ENCODE results near the gene GGCX. TPM values are rescaled to one million over a fixed set of nuclear protein-coding genes. Genes with fewer than 3 reads are reported as not detected.
"Not testable (repeated sequence)": the region's sequence is repeated elsewhere in the genome, so short reads cannot be mapped to it uniquely, and the experiment has no call there.

GGCX gene
- total RNA-seq, 1 donor from 2014 or later: 26.5 TPM

DNA sequence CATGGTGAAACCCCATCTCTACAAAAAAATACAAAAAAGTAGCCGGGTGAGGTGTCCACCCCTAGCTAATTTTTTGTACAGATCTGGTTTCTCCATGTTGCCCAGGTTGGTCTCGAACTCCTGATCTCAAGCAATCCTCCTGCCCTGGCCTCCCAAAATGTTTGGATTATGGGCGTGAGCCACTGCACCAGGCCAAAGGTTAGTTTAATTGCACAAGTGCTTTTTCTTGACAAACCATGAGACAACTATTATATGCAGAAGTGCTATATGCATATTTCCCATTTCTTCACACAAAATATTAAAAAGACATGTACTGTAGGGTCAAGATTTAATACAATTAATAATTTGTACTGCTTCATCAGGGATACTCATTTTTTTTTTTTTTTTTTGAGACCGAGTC, 5.0 kb upstream of the GGCX start:
- ATAC-seq: no peak

DNA sequence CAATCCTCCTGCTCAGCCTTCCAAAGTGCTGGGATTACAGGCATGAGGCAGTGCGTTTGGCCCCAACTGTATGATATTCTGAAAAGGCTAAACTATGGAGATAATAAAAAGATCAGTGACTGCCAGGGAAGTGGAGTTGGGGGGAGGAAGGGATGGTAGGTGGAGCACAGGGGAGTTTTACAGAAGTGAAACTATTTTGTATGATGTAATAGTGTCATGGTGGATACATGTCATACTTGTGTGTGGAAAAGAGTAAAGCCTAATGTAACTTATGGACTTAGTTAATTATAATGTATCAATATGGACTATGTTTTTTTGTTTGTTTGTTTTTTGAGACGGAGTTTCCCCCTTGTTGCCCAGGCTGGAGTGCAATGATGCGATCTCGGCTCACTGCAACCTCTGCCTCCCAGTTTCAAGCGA, 2.9 kb upstream of the GGCX start:
- ATAC-seq: no peak

DNA sequence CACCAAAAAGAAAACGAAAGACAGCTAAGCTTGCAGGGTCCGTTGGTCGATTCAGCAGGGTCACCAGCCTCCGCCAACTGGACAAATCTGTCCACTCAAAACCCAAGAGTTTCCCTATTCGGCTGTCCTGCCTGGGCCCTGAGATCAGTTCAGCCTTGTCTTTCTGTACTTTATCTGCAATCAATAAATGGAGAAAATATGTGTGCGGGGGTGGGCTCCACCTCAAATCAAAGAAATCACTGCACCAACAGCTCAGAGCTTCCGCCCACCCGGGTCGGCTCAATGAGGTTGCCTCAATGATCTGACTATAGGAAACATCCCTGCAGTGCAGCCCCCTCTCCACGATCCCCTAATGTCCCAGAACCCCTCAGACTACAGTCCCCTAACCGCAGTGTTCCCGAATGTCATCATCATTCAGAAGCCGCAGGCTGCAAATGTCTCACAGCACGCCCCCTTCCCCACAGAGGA, 447 bp downstream of the GGCX start:
- no peak for ATAC-seq

DNA sequence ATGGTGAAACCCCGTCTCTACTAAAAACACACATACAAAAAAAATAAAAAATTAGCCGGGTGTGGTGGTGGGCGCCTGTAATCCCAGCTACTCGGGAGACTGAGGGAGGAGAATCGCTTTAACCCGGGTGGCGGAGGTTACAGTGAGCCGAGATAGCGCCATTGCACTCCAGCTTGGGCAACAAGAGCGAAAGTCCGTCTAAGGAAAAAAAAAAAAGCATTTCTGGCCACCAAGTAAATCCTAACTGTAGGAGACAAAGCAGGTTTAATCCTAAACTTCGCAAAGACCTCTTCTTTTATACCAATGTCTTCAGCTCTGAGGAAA, 928 bp downstream of the GGCX start:
- ATAC-seq: not testable (repeated sequence)

DNA sequence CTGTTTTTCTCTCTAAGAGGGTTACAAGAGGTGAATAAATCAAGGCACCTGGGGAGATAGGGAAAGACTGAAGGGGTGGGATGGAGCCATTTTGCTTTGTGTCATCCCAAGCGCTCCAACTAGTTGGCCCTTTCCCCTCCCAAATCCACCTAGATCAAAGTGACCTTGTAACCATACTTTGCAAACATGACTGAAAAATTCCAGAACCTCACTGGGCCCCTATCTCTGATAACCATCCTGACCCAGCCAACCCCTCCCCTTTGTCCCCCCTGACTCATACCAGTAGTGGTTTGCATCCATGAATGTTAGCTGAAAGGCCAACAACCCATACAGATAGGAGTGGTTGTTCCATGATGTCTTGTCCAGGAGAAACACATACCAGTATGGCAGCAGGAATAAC, 3.1 kb downstream of the GGCX start:
- no peak for ATAC-seq

DNA sequence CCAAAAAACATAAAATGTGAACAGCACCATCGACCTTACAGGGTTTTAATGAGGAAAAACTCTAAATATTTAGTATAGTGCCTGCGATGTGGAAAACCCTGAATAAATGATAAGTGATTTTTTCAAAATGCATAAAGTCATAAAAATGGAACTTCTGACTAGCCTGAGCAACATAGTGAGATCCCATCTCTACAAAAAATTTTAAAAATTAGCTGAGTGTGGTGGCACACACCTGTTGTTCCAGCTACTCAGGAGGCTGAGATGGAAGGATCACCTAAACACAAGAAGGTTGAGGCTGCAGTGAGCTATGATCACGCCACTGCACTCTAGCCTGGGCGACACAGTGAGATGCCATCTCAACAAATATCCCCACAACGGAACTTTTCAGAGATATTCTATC, 4.2 kb downstream of the GGCX start:
- no peak for ATAC-seq

DNA sequence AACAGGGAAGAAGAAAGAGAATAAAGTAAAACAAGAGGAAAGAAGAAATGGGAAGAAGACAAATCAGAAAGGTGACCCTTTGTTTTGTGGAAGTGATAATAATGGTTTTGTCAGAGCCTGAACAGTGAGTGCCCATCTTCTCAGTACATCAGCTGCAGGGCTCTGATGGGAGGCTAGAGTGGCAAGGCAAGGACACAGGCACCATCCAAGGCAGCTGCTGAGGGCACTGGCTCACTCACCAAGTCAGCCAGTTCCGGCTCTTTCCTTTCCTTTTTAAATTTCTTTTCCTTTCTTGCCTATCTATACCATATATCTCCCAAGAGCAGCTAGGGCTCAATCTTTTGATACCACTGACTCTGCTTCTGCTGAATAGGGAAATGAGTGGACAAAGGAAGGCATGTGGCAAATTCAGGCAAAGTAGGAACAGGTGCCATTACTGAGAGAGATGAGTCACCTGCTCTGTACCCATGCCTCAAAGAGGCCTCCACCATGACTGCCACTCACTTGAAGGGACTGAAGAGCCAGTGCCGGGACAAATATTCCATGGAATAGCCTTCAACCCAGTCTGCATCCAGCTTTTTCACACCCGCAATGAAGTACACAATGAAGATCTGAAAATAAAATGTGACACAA, 6.2 kb downstream of the GGCX start:
- no peak for ATAC-seq

DNA sequence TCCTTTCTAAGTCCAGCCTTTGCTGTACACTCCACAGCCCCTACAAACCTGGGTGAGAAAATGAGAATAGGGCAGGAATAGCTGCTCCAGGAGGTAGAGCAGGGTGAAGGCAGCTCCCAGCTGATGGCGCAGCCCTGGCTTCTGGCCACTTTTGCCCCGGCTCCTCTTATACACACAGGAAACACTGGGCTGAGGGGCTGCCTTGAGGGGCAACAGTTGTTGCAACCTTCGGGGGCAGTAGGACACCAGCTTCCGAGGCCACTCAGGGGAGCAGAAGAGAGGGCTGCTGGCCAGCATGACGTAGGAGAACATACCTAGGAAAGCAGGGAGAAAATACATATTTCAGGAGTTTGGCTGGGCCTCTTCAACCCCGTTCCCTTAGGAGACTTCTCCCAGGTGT, 8.1 kb downstream of the GGCX start:
- ATAC-seq: no peak

DNA sequence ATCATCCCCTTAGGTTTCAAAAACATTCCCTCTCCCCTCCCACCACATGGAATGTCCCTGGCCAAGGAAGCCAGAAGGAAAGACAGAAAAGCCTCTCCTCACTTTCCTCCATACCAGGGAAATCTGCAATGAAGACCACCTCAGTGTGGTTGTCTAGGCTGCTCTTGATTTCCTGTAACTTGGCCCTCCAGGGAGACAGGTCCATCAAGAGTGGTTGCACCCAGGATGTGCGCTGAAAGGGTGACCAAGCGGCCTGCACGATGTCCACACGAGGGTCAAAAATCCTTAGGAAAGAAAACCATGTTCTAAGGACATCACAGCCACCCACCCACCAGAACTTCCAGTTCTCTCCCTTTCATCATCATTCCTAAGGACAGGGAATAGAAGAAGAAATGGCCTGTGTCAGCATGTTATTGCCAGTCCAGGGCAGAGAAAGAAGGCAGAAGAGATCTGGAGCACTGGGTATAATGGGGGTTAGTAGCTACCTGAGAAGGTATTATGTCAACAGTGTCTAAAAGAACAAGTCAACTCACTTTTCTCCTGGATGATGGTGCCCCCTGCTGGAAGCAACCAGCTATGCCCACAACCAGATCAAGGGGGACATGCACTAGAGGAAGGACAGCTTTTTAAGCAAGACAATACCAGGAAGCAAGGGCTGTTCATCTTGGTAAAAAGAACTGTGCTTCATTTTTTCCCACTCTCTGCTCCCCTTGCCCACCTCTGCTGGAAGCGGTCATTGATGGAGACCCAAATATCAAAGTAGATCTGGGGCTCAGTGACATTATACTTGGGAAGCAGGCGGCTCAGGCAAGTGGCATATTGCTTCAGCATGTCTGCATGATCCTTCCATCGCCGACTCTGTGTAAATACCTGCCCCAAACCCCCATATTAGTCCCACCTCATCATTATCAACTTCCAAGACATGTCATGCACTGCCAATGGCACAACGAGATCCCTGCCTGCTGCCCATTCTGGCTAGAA, 9.3 kb downstream of the GGCX start:
- ATAC-seq: peak; percentile 79

DNA sequence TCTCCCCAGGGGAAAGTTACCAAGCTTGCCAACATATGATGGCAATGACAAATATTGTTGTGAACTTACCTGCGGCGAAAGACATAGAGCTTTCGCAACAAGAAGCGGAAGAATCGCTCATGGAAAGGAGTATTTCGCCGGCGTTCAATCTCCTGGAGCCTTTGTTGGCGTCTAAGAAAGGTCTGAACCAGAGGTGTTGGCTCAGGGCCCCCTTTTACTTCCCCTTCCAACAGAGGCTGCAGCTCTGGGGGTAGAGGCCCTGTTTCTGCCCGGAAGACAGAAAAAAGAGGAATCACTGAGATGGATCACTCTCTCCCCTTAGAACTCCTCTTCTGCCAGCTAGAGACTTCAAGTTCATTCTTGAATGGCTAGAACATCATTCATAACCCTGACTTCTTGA, 10.8 kb downstream of the GGCX start:
- no peak for ATAC-seq

DNA sequence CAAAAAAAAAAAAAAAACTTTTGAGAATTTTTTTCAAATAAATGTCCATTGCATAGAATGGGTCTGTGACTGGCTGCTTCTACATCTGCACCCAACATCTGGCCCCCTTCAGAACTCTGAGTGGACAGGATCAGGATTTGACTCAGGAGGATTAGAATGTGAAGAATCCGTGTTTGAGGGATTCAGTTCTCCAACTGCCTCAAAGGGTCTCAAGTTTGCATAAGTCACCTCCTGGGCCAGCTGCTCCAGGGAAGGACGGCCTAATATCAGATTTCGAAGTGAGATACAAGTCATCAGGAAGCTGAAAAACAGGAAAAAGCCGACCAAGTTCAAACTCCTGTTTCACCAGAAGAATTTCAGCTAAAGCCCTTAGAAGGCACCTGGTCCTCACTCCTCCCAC, 11.5 kb downstream of the GGCX start:
- no peak for ATAC-seq

DNA sequence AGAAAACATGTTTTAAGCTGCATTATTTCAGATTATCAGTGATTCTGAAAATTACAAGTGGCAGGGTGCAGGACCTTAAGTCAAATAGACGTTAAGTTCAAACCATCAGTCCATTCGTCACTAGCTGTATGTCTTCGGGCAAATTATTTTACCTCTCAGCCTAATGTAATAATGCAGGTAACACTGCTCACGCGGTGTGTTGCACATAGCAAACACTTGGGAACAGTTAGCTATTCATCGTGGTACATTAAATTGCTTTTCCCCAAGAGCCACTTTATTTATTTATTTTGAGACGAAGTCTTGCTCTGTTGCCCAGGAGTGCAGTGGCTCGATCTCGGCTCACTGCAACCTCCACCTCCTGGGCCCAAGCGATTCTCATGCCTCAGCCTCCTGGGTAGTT, 12.2 kb downstream of the GGCX start:
- ATAC-seq: no peak

DNA sequence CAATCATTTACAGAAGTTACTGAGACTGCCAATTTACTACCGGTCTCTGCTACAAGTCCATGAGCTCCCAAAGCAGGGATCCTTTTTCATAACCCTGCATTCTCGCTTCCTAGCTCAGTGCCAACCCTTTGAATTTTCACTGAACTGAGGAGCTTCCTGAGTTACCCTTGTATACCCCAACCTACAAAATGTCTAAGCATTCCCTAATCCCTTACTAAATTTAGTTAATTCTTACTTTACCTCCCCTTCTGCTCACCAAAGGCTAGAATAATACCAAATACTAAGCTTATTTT, 12.7 kb downstream of the GGCX start:
- no peak for ATAC-seq

DNA sequence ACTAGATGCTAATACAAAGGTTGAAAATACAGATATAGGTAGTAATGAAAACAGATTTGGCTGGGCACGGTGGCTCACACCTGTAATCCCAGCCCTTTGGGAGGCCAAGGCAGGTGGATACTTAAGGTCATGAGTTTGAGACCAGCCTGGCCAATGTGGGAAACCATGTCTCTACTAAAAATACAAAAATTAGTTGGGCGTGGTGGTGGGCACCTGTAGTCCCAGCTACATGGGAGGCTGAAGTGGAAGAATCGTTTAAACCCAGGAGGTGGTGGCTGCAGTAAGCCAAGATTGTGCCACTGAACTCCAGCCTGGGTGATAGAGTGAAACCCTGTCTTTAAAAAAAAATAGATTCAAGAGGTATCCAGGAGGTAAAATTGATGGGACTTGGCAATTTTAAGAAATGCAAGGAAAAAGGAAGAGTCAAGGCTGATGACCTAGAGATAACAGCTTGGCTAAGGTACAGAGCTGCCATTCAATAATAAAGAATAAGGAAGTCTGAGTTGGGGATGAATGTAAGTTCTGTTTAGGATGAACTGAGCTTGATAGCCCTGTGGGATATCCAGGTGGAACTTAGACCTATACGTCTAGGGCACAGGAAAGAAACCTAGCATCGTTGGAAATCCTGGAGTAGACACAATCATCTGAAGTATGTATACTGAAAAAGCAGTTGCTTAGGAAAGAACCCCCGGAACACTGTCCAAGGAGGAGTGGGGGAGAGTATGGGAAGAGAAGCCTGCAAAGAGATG, 13.3 kb downstream of the GGCX start:
- no peak for ATAC-seq

DNA sequence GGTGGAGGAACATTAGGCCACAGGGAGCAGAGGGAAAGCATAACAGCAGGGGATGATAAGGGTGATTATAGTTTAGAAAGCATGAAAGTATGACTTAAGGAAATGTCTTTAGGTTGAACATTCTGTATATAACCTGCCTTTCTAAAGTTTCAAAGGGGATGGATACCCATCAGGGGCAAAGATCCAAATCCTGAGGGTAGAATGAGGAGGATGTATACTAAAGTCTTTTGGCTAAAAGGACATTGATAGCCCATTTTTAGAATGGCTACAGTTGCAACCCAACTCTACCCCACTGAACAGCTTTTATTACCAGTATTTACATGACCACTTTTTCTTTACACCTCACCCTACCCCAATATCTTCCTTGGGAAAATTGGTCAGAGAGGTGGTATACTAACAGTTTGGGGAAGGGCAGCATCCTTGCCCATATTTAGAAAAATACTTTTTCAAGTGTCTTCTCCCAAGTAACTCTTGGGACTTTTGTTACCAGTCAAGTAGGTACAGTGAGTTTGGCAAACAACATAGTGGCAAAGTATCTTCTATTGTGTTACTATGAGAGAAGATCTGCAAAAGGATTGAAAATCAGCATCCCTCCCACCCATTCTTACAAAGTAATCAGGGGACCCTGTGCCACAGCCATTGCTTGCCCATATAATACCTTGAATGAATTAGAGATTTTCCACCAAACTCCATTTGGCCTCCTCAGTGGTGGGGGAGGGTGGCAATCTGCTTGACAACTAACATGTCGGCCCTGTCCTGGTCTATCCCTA, 14.0 kb downstream of the GGCX start:
- ATAC-seq: no peak

DNA sequence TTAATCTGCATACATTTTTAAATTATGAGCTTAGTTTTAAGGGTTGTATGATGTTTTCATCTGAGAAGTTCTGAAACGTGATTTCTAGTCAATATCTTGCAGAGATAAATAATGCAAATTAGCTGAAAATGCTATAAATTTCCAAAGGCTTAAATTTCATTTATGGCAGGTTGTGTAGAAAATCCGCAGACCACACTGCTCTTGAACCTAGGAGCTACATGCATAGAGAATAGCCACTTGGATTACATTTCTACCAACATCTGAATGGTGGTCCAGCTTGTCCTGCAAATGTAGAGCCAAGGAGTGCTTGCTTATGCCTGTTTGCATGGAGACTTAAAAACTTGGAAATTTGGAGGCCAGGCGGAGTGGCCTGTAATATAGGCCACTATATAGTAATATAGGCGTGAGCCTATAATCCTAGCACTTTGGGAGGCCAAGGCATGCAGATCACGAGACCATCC, 15.5 kb downstream of the GGCX start:
- ATAC-seq: peak; percentile 25

DNA sequence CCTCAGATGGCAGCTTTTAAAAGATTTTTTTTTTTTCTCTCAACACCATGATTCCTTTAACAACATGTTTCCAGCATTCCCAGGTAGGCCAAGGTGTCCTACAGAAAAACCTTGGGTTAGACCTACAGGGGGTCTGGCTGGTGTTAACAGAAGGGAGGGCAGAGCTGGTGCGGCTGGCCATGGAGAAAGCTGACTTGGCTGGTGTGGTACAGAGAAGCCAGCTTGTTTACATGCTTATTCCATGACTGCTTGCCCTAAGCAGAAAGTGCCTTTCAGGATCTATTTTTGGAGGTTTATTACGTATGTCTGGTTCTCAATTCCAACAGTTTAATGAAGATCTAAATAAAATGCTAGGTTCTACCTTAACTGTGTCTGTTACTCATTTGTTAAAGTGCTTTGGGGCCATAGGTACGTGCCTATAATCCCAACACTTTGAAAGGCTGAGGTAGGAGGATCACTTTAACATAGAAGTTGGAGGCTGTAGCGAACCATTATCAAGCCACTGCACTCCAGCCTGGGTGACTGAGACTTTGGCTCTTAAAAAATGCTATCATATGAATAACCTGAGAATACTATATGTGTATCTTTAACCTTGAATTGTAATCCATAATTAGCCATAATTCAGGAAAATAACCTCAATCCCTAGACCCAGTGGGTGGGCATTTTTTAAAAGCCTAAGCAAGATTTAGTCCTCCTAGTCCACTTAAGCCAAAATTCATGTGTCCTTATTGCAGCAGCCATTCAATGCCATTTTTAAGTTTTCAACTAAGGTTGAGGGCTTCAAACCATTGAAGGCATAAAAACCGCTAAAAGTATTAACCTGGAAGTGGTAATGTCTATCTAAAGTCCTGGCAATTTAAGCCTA, 16.1 kb downstream of the GGCX start:
- not testable (repeated sequence) for ATAC-seq

DNA sequence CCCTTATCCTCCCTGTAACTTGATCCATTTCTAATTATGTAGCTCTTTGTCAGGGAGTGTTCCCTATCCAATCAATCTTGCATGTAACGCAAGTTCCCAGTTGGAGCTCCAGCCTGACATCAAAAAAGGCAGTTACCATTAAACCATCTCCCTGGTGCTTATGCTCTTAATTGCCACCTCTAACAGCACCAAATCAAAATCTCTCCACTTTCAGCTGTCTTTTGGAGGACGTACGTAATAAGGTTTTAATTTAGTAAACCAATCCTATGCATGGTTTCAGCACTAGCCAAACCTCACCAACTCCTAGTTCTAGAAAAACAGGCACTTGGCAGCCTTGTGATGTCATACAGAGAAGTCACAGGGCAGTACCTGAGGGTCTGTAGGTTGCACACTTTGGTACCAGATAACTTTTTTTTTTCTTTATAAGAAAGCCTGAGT, 17.0 kb downstream of the GGCX start:
- ATAC-seq: not testable (repeated sequence)

DNA sequence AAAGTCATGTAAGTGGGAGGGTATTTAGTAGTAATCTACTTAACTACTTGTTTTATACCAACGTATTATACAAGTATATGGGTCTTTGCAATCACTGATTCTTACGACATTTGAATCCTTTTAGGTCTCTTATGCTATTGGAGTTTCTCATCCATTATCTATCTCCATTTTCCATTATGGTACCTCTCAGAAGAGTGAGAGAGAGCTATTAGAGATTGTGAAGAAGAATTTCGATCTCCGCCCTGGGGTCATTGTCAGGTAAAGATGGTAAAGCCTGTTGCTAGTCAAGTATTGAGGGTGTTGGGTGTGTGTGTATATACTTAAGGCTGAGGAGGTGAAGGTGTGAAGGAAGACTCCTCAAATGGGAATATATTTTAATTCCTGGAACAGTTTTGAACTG, 18.5 kb downstream of the GGCX start:
- ATAC-seq: no peak

DNA sequence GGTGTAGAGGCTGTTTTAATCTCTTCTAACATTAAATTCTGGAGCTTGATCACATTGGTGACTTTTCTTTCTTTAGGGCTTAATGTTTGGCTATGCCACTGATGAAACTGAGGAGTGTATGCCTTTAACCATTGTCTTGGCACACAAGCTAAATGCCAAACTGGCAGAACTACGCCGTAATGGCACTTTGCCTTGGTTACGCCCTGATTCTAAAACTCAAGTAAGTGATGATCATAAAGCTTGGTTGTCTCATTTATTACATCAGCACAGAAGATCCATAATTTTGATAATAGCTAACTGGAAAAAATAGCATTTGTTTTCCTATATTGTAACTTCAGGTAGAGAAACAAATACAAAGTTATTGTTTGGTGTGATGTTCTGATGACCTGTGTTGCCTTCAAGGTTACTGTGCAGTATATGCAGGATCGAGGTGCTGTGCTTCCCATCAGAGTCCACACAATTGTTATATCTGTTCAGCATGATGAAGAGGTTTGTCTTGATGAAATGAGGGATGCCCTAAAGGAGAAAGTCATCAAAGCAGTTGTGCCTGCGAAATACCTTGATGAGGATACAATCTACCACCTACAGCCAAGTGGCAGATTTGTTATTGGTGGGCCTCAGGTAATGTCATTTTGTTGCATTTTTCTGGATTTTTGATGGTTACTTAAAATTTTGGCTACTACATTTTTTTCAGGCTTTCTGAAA, 19.4 kb downstream of the GGCX start:
- no peak for ATAC-seq

DNA sequence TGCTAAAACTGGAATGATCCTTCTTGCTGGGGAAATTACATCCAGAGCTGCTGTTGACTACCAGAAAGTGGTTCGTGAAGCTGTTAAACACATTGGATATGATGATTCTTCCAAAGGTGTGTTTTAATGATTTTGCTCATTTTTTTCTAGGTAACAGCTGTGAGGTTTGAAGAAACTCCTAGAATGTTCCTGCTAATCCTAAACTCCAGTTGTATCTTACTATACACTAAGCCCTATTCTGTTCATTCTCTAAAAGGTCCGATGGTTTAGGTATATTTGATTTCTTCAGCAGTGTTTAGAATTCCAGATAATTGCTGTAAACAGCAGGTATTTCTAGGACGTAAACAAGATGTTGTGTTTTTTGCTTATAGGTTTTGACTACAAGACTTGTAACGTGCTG, 20.0 kb downstream of the GGCX start:
- ATAC-seq: no peak

Measured in esophagus mucosa (tissue), 1 donor.